HG03060 (cell line): Measurements from ENCODE around the gene SAP30BP.

ENCODE experiments used
- ATAC-seq: cut with Tn5 transposase; IDR thresholded peaks from one replicate; pipeline ENCODE4 v1.9.1; 2021; ENCODE audit warnings: low read depth, moderate number of reproducible peaks; ENCODE audit not compliant: unreplicated experiment

The SAP30BP gene

DNA sequence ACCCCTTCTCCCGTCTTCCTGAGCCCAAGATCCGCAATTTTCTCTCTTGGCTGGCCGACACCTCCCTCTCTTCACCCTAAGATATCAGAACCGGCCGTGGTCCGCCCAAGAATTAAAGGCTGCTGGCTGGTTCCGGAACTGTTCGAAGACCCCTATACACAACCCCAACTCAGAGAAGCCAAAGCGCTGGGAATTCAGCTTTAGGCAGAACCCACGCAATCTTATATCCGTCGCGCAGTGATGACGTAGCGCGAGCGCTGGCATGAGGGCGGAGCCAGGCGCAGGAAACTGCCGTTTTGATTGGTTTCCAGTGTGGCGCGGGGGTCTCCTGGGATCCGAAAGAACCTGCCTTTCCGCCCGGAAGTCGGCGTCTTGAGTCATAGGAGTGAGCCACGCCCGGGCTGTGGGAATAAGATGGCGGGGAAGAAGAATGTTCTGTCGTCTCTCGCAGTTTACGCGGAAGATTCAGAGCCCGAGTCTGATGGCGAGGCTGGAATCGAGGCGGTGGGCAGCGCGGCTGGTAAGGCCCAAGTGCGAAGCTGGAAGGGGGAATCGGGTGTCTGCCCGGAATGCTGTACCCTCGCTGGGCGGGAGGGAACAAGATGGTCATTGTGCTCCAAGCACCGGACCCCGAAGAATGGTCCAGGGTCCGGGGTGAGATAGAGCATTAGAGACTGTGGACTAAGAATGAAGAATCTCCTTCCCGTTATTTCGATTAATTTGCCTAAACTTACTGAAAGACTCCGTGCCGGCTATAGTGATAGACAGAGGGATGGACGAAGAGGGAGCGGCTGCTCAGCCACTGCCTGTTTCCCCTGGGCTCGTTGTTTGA is at the start of gene SAP30BP, which contains the start of gene RECQL5:
TSS of gene SAP30BP (plus strand) at position 380 of the 832 bp plus-strand sequence. CDS start at position 415, 35 bp downstream.
TSS of gene RECQL5 (minus strand) at position 196 of the 832 bp plus-strand sequence. CDS start 597 bp downstream, outside the sequence.
- peak; percentile 49 for ATAC-seq

DNA sequence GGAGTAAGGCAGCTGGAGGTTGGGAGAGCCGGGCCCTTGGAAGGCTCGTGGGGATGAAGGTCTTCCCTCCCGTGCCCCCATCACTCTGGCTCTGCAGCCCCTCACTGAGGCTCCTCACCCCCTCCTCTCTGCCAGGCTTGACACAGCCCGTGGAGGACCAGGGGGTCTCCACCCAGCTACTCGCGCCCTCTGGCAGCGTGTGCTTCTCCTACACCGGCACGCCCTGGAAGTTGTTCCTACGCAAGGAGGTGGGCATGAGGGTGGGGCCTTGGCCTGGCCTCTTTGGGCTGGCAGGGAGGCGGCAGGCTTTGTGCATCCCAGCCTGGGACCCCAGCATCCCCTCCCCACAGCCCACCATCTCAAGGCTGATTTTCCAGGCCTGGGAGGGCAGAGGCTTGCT is 49.5 kb upstream of the SAP30BP start:
- no peak for ATAC-seq

DNA sequence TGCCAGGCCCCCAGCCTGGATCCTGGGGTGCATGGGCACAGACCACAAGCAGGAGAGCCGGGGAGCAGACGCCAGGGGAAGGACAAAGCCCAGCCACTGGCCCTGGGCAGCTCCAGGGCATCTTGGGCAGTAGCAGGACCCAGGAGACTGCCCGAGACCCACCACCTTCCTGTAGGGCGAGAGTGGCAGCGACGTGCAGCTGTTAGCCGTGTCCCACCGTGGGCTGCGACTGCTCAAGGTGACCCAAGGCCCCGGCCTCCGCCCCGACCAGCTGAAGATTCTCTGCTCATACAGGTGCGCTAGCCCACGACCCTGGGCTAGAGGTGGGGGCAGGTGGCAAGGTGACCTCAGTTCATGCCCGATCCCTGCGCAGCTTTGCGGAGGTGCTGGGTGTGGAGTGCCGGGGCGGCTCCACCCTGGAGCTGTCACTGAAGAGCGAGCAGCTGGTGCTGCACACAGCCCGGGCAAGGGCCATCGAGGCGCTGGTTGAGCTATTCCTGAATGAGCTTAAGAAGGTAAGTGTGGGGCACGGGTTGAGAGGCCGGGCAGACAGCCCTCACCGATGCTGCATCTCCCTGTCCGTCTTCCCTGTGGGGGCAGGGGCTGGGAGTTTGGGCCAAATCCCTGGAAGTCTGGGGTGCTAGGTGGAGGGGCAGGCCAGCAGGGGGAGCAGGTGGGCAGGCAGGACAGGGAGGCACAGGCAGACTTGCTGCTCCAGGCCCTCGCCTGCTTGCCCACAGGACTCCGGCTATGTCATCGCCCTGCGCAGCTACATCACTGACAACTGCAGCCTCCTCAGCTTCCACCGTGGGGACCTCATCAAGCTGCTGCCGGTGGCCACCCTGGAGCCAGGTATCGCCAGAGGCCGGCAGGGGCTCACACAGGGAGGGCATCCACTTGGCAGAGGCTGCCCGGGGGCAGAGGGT is 47.4 kb upstream of the SAP30BP start:
- ATAC-seq = no peak

DNA sequence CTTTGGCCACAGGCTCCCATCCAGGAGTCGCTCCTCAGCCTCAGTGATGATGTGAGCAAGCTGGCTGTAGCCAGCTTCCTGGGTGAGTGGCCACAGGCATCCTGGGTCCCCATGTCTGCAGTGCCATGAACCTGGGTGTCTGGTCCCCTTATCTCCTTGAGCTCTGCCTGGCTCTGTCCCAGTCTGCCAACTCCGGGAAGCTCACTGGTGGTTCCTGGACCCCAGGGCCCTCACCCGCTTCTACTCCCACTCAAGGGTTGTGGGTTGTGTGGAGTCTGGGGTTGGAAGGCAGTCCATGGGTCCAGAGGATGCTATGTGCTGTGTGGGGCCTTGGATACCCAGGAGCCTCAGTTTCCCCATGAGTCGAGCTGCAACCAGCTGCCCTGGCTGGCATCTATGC is 45.6 kb upstream of the SAP30BP start:
- ATAC-seq = no peak

GRCh38 chr17:75622076-75622475 is 45.1 kb upstream of the SAP30BP start:
- no peak for ATAC-seq

DNA sequence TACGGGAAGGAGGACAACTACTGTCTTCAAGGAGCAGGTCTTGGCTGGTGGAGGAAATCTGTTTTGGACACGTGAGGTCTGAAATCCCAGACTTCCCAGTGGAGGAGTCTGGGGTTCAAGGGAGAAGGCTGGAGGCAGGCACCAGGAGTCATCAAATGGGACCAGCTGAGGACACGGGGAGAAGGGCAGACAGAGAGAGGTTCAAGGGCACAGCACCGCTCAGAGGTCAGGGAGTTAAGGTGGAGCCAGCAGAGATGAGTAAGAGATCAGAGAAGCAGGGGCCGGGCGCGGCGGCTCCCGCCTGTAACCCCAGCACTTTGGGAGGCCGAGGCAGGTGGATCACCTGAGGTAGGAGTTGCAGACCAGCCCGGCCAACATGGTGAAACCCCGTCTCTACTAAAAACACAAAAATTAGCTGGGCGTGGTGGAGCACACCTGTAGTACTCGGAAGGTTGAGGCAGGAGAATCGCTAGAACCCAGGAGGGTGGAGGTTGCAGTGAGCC is 44.3 kb upstream of the SAP30BP start:
- ATAC-seq = no peak

DNA sequence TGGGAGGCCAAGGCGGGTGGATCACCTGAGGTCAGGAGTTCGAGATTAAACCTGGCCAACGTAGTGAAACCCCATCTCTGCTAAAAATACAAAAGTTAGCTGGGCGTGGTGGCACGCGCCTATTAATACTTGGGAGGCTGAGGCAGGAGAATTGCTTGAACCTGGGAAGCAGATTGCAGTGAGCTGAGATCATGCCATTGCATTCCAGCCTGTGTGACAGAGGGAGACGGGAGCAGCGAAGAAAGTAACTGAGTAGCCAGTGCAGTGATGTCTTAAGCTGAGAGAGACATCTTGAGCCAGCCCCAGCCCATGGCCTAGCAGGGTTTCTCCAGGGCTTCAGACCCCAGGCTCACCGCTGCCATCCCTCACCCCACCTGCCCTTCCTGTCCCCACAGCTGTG is 43.8 kb upstream of the SAP30BP start:
- no peak for ATAC-seq

DNA sequence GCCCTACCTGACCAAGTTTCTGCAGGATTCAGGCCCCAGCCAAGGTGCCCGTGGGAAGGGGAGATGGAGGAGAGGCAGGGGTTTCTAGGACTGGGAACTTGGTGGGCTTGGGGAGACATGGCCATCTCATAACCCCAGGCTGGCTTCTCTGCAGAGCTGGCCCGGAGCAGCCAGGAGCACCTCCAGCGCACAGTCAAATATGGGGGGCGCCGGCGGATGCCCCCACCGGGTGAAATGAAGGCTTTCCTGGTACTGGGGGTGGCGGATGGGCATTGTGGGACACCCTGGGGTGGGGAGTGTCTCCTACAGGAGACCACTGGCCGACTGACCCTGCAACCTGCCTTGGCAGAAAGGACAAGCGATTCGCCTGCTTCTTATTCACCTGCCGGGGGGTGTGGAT is 43.1 kb upstream of the SAP30BP start:
- no peak for ATAC-seq

- ATAC-seq = no peak
Measured at GRCh38 chr17:75624714-75625345, 42.3 kb upstream of the SAP30BP start.

DNA sequence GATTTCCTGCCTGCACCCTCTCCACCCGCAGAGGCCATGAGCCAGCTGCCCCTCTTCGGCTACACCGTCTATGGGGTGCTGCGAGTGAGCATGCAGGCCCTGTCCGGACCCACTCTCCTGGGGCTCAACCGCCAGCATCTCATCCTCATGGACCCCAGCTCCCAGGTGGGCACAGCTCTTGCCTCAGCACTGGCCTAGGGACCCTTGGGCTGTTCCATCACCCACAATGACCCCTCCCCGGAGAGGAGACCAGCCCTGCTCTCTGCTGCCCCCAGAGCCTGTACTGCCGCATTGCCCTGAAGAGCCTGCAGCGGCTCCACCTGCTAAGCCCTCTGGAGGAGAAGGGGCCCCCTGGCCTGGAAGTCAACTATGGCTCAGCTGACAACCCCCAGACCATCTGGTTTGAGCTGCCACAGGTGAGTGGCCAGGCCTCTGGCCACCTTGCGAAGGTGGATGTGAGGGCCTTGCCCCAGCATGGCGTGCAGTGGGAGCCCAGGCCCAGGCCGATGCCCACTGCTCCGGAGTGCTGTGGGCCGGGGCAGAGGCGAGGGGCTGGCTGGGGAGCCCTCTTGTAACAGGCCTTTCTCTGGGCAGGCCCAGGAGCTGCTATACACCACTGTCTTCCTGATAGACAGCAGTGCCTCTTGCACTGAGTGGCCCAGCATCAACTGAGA is 41.2 kb upstream of the SAP30BP start:
- ATAC-seq = no peak

DNA sequence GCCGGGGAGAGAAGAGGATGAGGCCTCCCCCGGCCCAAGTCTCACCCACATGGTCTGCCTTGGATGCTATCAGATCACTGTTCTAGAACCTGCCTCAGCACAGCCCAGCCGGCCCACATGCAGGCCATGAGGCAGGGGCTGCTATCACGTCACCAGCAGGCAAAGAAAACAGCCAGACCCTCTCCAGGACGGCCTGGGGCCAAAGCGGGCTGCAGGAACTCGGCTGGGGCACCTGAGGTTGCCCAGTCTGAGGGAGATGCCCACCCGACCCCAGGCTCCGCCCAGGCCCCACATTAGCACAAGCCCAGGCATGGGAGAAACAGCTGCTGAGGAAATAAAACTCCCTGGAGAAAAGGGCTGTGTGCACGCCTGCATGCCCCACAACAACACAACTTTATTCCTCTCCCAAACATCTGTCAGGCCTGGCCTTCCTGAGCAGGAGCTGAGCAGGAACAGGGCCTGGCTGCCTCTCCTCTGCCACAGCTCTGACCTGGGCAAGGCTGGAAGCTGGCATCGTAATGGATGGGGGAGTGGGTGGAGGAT is 40.6 kb upstream of the SAP30BP start:
- no peak for ATAC-seq

DNA sequence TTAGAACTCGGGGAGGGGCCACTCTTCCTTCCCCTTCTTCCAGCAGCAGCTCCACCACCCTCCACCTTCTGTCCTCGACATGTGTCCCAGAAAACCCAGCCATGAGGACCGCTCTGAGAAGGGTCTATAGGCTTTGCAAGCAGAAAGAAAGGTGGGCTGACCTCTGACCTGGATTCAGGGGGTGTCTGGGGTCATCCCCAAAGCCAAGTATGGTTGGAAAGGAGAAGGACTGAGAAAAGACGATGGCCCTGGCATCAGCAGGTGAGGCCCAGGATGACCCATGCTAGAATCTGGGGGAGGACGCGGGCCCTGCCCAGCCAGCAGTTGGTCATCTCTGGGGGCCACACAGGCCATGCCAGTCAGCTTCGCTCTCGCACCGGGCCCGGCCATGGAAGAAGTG is 40.0 kb upstream of the SAP30BP start:
- no peak for ATAC-seq

GRCh38 chr17:75628425-75628824 is 38.7 kb upstream of the SAP30BP start:
- ATAC-seq = no peak

DNA sequence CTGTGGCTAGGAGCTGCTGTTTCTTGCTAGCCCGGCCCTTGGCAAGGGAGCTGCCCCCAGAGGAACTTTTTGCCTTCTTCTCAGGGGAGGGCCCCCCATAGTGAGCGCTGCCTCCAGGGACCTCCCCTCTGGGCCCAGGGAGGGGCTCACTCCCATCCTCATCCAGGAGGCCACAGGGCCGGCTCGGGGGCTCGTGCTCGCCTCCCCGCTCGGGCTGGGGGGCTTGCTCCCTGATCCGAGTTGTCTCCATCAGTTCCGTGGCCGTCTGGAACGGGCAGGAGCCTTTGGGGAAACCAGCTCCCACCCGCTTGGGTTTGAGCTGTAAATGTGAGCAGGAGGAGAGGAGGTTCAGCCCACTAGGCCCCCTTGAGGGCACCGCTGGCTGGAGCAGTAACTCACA is 38.0 kb upstream of the SAP30BP start:
- no peak for ATAC-seq

GRCh38 chr17:75630071-75630917 is 36.8 kb upstream of the SAP30BP start:
- no peak for ATAC-seq

GRCh38 chr17:75631353-75631752 is 35.8 kb upstream of the SAP30BP start:
- ATAC-seq = no peak

- no peak for ATAC-seq
Measured at GRCh38 chr17:75632428-75632827, 34.7 kb upstream of the SAP30BP start.

GRCh38 chr17:75632863-75633485 is 34.2 kb upstream of the SAP30BP start, which contains the start of gene SMIM5:
Gene SMIM5, plus strand, starts transcription at chr17:75633434. Its CDS starts 6,768 bp downstream, at chr17:75640202.
- no peak for ATAC-seq
